Ovary (tissue), 3 donors: ENCODE results near the gene DCHS2.

Source experiments
- EP300 ChIP-seq: sonication (generic); formaldehyde crosslinking; IDR thresholded peaks from one replicate; pipeline ENCODE4 v1.6.1; 2017; ENCODE audit warnings: antibody characterized with exemption
- POLR2A ChIP-seq: fragments of 450-650 bp; IDR thresholded peaks from one replicate; pipeline ENCODE4 v1.6.1; 2017; ENCODE audit warnings: antibody characterized with exemption, mild to moderate bottlenecking, moderate library complexity
- TF ChIP-seq, protein P1 (sequence below), 3 donors: fragments of 450-650 bp in 2 of 3; fragments of 200-600 bp in 1 of 3; IDR thresholded peaks; one replicate each; pipeline versions ENCODE4 v1.5.1 to v1.8.0; 2016 to 2022; ENCODE audit warnings: antibody characterized with exemption in 3 of 3, mild to moderate bottlenecking in 1 of 3
- donor health status: DM: no; HTN: no; CAD: no.

DNA sequence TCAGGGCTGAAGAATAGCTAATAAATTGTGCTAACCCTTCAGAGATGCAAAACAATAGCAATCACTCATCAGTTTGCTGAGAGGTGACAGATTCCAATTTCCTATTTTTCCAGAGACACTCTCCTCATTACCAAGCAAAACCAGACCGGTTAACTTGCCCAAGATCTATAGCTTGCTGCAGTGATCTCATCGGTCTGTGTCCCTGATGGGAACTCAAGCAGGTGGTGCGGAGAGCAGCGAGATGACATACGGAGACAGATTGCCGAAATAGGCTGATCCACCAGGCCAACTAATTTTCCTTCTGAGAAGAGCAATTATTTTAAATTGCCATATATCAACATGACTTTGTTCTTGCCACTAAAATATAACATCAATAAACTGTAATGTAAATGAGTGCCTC, 10.5 kb upstream of the DCHS2 start:
- TF ChIP-seq, protein P1, sequence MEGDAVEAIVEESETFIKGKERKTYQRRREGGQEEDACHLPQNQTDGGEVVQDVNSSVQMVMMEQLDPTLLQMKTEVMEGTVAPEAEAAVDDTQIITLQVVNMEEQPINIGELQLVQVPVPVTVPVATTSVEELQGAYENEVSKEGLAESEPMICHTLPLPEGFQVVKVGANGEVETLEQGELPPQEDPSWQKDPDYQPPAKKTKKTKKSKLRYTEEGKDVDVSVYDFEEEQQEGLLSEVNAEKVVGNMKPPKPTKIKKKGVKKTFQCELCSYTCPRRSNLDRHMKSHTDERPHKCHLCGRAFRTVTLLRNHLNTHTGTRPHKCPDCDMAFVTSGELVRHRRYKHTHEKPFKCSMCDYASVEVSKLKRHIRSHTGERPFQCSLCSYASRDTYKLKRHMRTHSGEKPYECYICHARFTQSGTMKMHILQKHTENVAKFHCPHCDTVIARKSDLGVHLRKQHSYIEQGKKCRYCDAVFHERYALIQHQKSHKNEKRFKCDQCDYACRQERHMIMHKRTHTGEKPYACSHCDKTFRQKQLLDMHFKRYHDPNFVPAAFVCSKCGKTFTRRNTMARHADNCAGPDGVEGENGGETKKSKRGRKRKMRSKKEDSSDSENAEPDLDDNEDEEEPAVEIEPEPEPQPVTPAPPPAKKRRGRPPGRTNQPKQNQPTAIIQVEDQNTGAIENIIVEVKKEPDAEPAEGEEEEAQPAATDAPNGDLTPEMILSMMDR (IDR thresholded peaks at IDR 0.05) = no peak
- TF ChIP-seq POLR2A (no peak), EP300 (no peak)
